ENCODE data around the gene FRMD3.

Gene FRMD3

GRCh38 chr9:83283528-83283927 lies 254.7 kb downstream of the FRMD3 start:
- H3K4me3 ChIP-seq (ENCODE audit: low read depth, low read length): no peak overlapping the region
- DNase-seq (ENCODE audit: low read depth): no peak
- TF ChIP-seq CTCF (IDR thresholded peaks at IDR 0.05; ENCODE audit: control insufficient read depth, extremely low read depth, insufficient read depth): no peak

GRCh38 chr9:83281306-83282255 lies 256.6 kb downstream of the FRMD3 start:
- DNase-seq (ENCODE audit: low read depth): peak; percentile 37
- no peak overlapping the region for H3K4me3 ChIP-seq (ENCODE audit: low read depth, low read length)
- TF ChIP-seq CTCF (IDR thresholded peaks at IDR 0.05; ENCODE audit: control insufficient read depth, extremely low read depth, insufficient read depth): no peak

GRCh38 chr9:83280790-83281189 lies 257.4 kb downstream of the FRMD3 start:
- TF ChIP-seq CTCF (IDR thresholded peaks at IDR 0.05; ENCODE audit: control insufficient read depth, extremely low read depth, insufficient read depth): no peak
- no peak overlapping the region for H3K4me3 ChIP-seq (ENCODE audit: low read depth, low read length)
- DNase-seq (ENCODE audit: low read depth): no peak

GRCh38 chr9:83280268-83280667 lies 257.9 kb downstream of the FRMD3 start:
- no peak for TF ChIP-seq CTCF (IDR thresholded peaks at IDR 0.05; ENCODE audit: control insufficient read depth, extremely low read depth, insufficient read depth)
- no peak for DNase-seq (ENCODE audit: low read depth)
- no peak overlapping the region for H3K4me3 ChIP-seq (ENCODE audit: low read depth, low read length)

- no peak for TF ChIP-seq CTCF (IDR thresholded peaks at IDR 0.05; ENCODE audit: control insufficient read depth, extremely low read depth, insufficient read depth)
- no peak for DNase-seq (ENCODE audit: low read depth)
Observed at GRCh38 chr9:83274787-83275186, 263.4 kb downstream of the FRMD3 start.

GRCh38 chr9:83271665-83272071 lies 266.5 kb downstream of the FRMD3 start:
- no peak overlapping the region for H3K4me3 ChIP-seq (ENCODE audit: low read depth, low read length)
- no peak for TF ChIP-seq CTCF (IDR thresholded peaks at IDR 0.05; ENCODE audit: control insufficient read depth, extremely low read depth, insufficient read depth)
- DNase-seq (ENCODE audit: low read depth): no peak

More at GRCh38 chr9:83274787-83275186, 263.4 kb downstream of the FRMD3 start:
- H3K4me3 ChIP-seq (ENCODE audit: low read depth, low read length): no peak overlapping the region
